Measurements from ENCODE around the gene BOK.
"Not testable (repeated sequence)": the region's sequence is repeated elsewhere in the genome, so short reads cannot be mapped to it uniquely, and the experiment has no call there.

Gene BOK

DNA sequence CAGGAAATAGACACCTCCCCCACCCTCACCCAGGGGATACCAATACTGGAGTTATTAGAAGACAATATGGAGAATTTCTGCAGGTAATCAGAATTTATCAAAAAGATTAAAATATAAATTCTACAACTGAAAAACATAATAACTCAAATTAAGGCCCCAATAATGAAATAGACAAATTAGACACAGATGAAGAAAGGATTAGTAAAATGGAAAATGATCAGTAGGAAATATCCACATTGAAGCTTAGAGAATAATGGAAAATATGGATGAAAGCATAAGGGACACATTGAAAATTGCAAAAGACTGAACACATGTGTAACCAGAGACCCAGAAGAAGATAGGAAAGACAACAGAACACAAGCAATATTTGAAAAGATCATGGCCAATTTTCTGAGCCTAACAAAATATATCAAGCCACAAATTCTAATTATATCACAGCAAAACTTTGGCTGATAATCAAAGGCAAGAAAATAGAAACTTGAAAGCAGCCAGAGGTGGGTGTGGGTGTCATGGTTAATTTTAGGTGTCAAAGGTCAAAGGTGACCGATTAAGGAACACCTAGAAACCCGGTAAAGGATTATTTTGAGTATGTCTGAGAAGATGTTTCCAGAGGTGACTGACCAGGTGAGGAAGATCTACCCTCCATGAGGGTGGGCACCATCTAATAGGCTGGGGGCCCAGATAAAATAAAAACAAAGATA, 28.2 kb downstream of the BOK start:
- TF ChIP-seq, protein P1, sequence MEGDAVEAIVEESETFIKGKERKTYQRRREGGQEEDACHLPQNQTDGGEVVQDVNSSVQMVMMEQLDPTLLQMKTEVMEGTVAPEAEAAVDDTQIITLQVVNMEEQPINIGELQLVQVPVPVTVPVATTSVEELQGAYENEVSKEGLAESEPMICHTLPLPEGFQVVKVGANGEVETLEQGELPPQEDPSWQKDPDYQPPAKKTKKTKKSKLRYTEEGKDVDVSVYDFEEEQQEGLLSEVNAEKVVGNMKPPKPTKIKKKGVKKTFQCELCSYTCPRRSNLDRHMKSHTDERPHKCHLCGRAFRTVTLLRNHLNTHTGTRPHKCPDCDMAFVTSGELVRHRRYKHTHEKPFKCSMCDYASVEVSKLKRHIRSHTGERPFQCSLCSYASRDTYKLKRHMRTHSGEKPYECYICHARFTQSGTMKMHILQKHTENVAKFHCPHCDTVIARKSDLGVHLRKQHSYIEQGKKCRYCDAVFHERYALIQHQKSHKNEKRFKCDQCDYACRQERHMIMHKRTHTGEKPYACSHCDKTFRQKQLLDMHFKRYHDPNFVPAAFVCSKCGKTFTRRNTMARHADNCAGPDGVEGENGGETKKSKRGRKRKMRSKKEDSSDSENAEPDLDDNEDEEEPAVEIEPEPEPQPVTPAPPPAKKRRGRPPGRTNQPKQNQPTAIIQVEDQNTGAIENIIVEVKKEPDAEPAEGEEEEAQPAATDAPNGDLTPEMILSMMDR (IDR thresholded peaks at IDR 0.05; ENCODE audit: poor library complexity, severe bottlenecking) = no peak
- ATAC-seq (ENCODE audit: low read depth) (no peak), DNase-seq (ENCODE audit: low spot score) (no peak)
- no peaks in the 10 kb centered on the region for H3K27me3 ChIP-seq (ENCODE audit: insufficient read depth, poor library complexity, severe bottlenecking)
- no peak overlapping the region for H3K4me3 ChIP-seq (ENCODE audit: severe bottlenecking)
- H3K4me1 ChIP-seq (ENCODE audit: insufficient read depth, poor library complexity, severe bottlenecking) = no peaks in the 10 kb centered on the region
- H3K36me3 ChIP-seq (ENCODE audit: low read depth) = peaks cover 51% of the 10 kb centered on the region
- peaks cover 9% of the 10 kb centered on the region for H3K9me3 ChIP-seq (ENCODE audit: severe bottlenecking)
- H3K27ac ChIP-seq (ENCODE audit: poor library complexity, severe bottlenecking) = no peak overlapping the region

DNA sequence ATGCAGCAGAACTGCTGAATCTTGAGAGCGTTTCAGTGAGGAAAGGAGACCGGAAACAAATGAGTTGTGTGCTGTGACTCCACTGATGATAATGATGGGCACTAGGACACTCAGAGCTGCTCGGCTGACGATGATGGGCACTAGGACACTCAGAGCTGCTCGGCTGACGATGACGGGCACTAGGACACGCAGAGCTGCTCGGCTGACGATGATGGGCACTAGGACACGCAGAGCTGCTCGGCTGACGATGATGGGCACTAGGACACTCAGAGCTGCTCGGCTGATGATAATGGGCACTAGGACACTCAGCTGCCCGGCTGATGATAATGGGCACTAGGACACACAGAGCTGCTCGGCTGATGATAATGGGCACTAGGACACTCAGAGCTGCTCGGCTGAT, 31.3 kb downstream of the BOK start:
- ATAC-seq (ENCODE audit: low read depth); H3K9me3 ChIP-seq (ENCODE audit: severe bottlenecking); H3K27me3 ChIP-seq (ENCODE audit: insufficient read depth, poor library complexity, severe bottlenecking); H3K4me3 ChIP-seq (ENCODE audit: severe bottlenecking); DNase-seq (ENCODE audit: low spot score); H3K4me1 ChIP-seq (ENCODE audit: insufficient read depth, poor library complexity, severe bottlenecking); H3K27ac ChIP-seq (ENCODE audit: poor library complexity, severe bottlenecking): not testable (repeated sequence)
- peaks cover 48% of the 10 kb centered on the region for H3K36me3 ChIP-seq (ENCODE audit: low read depth)

DNA sequence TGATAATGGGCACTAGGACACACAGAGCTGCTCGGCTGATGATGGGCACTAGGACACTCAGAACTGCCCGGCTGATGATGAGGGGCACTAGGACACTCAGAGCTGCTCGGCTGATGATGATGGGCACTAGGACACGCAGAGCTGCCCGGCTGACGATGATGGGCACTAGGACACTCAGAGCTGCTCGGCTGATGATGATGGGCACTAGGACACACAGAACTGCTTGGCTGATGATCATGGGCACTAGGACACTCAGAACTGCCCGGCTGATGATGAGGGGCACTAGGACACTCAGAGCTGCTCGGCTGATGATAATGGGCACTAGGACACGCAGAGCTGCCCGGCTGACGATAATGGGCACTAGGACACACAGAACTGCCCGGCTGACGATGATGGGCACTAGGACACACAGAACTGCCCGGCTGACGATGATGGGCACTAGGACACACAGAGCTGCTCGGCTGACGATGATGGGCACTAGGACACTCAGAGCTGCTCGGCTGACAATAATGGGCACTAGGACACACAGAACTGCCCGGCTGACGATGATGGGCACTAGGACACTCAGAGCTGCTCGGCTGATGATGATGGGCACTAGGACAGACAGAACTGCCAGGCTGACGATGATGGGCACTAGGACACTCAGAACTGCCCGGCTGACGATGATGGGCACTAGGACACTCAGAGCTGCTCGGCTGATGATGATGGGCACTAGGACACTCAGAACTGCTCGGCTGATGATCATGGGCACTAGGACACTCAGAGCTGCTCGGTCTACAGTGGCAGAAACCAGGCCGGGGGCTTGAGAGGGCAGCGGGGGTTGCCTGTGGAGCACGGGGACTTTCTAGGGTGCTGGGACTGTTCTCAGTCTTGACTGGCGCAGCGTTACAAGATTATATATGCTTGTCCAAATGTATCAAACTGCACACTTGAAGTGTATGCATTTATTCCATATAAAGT, 32.2 kb downstream of the BOK start:
- not testable (repeated sequence) for H3K4me3 ChIP-seq (ENCODE audit: severe bottlenecking); ATAC-seq (ENCODE audit: low read depth); H3K27ac ChIP-seq (ENCODE audit: poor library complexity, severe bottlenecking); H3K27me3 ChIP-seq (ENCODE audit: insufficient read depth, poor library complexity, severe bottlenecking); H3K9me3 ChIP-seq (ENCODE audit: severe bottlenecking); DNase-seq (ENCODE audit: low spot score); H3K4me1 ChIP-seq (ENCODE audit: insufficient read depth, poor library complexity, severe bottlenecking)
- peaks cover 47% of the 10 kb centered on the region for H3K36me3 ChIP-seq (ENCODE audit: low read depth)

DNA sequence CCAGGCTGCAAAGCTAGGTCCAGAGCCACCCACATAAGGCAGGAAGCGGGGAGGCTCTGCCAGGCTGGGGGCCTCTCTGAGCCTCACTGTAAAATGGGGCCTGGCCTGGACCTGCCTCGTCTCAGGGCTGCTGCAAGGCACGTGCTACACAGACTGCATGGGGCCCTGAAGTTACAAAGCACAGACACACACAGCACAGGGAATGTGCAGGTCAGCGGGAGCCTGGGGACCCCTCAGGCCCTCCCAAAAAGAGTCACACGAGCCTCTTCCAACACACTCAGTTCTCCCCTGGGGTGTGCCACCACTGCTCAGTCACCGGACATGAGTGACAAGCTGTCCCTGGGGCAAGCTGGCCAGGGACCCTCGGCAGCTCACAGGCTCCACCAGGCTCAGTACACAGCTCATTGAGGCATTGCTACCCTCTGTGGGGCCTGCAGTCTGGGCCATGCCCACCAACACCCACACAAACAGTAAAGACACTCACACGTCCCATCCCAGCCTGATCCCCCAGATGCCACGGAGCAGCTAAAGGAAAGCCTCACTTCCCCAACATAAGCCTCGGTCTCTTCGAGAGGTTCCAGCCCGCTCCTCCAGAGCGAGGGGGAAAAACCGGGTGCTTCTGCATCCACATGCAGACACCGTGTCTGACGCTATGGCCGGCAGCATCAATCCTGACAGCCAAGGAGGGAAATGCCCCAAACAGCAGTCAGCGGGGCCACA, 33.7 kb downstream of the BOK start:
- H3K4me3 ChIP-seq (ENCODE audit: severe bottlenecking) = no peak overlapping the region
- H3K27me3 ChIP-seq (ENCODE audit: insufficient read depth, poor library complexity, severe bottlenecking) = no peaks in the 10 kb centered on the region
- H3K27ac ChIP-seq (ENCODE audit: poor library complexity, severe bottlenecking) = no peak overlapping the region
- H3K9me3 ChIP-seq (ENCODE audit: severe bottlenecking) = no peaks in the 10 kb centered on the region
- ATAC-seq (ENCODE audit: low read depth) = no peak
- TF ChIP-seq, protein P1 (IDR thresholded peaks at IDR 0.05; ENCODE audit: poor library complexity, severe bottlenecking) = no peak
- H3K4me1 ChIP-seq (ENCODE audit: insufficient read depth, poor library complexity, severe bottlenecking) = no peaks in the 10 kb centered on the region
- DNase-seq (ENCODE audit: low spot score) = no peak
- peaks cover 35% of the 10 kb centered on the region for H3K36me3 ChIP-seq (ENCODE audit: low read depth)

DNA sequence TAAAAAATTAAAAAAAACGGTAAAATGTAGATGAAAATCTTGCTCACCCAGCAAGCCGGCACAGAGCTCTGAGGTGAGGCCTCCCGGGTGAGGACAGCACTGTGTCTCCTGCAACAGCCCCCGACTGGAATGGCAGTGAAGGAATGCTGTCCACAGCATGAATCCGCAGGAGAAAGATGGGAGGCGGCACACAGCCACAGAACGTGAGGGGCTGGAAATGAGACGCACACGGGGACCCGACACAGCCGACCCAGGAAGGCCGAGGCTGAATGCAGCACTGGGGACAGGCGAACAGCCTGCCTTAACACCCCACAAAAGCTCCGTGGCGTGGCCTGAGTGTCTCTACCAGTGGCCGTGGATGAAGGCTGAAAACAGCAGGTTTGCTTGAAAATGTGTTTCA, 34.7 kb downstream of the BOK start:
- DNase-seq (ENCODE audit: low spot score) (no peak), ATAC-seq (ENCODE audit: low read depth) (no peak)
- TF ChIP-seq, protein P1 (IDR thresholded peaks at IDR 0.05; ENCODE audit: poor library complexity, severe bottlenecking) = no peak
- H3K4me3 ChIP-seq (ENCODE audit: severe bottlenecking) = no peak overlapping the region
- H3K27ac ChIP-seq (ENCODE audit: poor library complexity, severe bottlenecking) = no peak overlapping the region
- H3K4me1 ChIP-seq (ENCODE audit: insufficient read depth, poor library complexity, severe bottlenecking) = no peaks in the 10 kb centered on the region
- no peaks in the 10 kb centered on the region for H3K9me3 ChIP-seq (ENCODE audit: severe bottlenecking)
- H3K36me3 ChIP-seq (ENCODE audit: low read depth) = peaks cover 27% of the 10 kb centered on the region
- H3K27me3 ChIP-seq (ENCODE audit: insufficient read depth, poor library complexity, severe bottlenecking) = no peaks in the 10 kb centered on the region

Measured in RWPE2 (cell line).